Loucy (cell line): ENCODE measurements around the gene OR2W1.

ENCODE experiments used
- H2AFZ ChIP-seq: fragments of 200-600 bp; sonication (generic); 2 replicates; pipeline ENCODE4 v1.6.0; 2016; ENCODE audit warnings: antibody characterized with exemption, mild to moderate bottlenecking, low read length, moderate library complexity
- H3F3A ChIP-seq: fragments of 200-600 bp; 2 replicates; pipeline ENCODE4 v1.6.0; 2016; ENCODE audit warnings: antibody characterized with exemption, low read depth, mild to moderate bottlenecking
- H3K27me3 ChIP-seq: fragments of 200-600 bp; sonication (generic); 2 replicates; pipeline ENCODE4 v1.6.1; 2014; ENCODE audit warnings: low read length, mild to moderate bottlenecking; ENCODE audit not compliant: insufficient read depth, poor library complexity, severe bottlenecking
- H3K36me3 ChIP-seq: fragments of 200-600 bp; sonication (generic); 2 replicates; pipeline ENCODE4 v1.6.1; 2016; ENCODE audit warnings: low read length; ENCODE audit not compliant: insufficient read depth
- H3K4me1 ChIP-seq: fragments of 200-600 bp; sonication (generic); 2 replicates; pipeline ENCODE4 v1.5.1; 2014; ENCODE audit warnings: low read length, mild to moderate bottlenecking; ENCODE audit not compliant: insufficient read depth, poor library complexity, severe bottlenecking
- H3K4me2 ChIP-seq: fragments of 200-600 bp; sonication (generic); 2 replicates; pipeline ENCODE4 v1.6.0; 2014; ENCODE audit warnings: antibody characterized with exemption, low read length, low read depth, mild to moderate bottlenecking; ENCODE audit not compliant: poor library complexity, severe bottlenecking
- H3K4me3 ChIP-seq: fragments of 200-600 bp; sonication (generic); 2 replicates; pipeline ENCODE4 v1.5.1; 2014; ENCODE audit warnings: low read length, mild to moderate bottlenecking, mixed read lengths; ENCODE audit not compliant: poor library complexity, severe bottlenecking
- H3K79me2 ChIP-seq: fragments of 200-600 bp; sonication (generic); 2 replicates; pipeline ENCODE4 v1.6.1; 2014; ENCODE audit warnings: low read length; ENCODE audit not compliant: insufficient read depth
- H3K9ac ChIP-seq: fragments of 200-600 bp; sonication (generic); 2 replicates; pipeline ENCODE4 v1.6.0; 2014; ENCODE audit warnings: mild to moderate bottlenecking, low read depth, low read length, moderate library complexity; ENCODE audit not compliant: poor library complexity, severe bottlenecking
- H3K9me2 ChIP-seq: fragments of 200-600 bp; sonication (generic); replicated peaks from 2 replicates; pipeline ENCODE4 v1.6.1; 2016; ENCODE audit warnings: low read depth, low read length, mixed read lengths
- H3K9me3 ChIP-seq: fragments of 200-600 bp; sonication (generic); 2 replicates; pipeline ENCODE4 v1.6.1; 2014; ENCODE audit warnings: mild to moderate bottlenecking, antibody characterized with exemption, low read length, low read depth; ENCODE audit not compliant: insufficient read depth
- H4K20me1 ChIP-seq: fragments of 200-600 bp; sonication (generic); 2 replicates; pipeline ENCODE4 v1.6.0; 2014; ENCODE audit warnings: antibody characterized with exemption, low read length, mild to moderate bottlenecking; ENCODE audit not compliant: insufficient read depth, poor library complexity, severe bottlenecking
- EZH2phosphoT487 ChIP-seq: fragments of 200-600 bp; IDR thresholded peaks from 2 replicates; pipeline ENCODE4 v1.6.1; 2018; ENCODE audit warnings: antibody characterized with exemption, mild to moderate bottlenecking, moderate library complexity, borderline replicate concordance
- TF ChIP-seq, protein P1 (sequence below): fragments of 200-600 bp; sonication (generic); conservative IDR thresholded peaks from 2 replicates; pipeline ENCODE4 v1.5.1; 2014; ENCODE audit warnings: mild to moderate bottlenecking, antibody characterized with exemption, low read length

The OR2W1 gene

DNA sequence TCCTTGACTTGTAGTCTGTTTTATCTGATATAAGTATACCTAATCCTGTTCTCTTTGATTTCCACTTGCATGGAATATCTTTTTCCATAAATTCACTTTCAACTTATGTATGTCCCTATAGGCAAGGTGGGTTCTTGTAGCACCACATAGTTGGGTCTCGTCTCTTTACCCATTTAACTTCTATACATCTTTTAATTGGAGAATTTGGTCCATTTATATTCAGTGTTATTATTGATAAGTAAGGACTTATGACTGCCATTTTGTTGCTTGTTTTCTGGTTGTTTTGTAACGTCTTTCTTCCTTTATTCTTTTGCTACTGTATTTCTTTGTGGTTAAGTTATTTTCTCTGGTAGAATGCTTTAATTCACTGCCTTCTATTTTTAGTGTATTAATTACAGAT, 25.3 kb downstream of the OR2W1 start:
- Histone ChIP-seq H3K79me2 (no peaks in the 10 kb centered on the region), H3K9me3 (no peaks in the 10 kb centered on the region), H3K36me3 (no peaks in the 10 kb centered on the region), H3K4me3 (no peak overlapping the region), H3F3A (no peaks in the 10 kb centered on the region), H3K9ac (no peak overlapping the region), H4K20me1 (no peaks in the 10 kb centered on the region), H3K4me1 (no peaks in the 10 kb centered on the region), H3K27me3 (no peaks in the 10 kb centered on the region), H2AFZ (no peak overlapping the region), H3K9me2 (no peaks in the 10 kb centered on the region), H3K4me2 (no peak overlapping the region)
- no peak for TF ChIP-seq EZH2phosphoT487
- TF ChIP-seq, protein P1, sequence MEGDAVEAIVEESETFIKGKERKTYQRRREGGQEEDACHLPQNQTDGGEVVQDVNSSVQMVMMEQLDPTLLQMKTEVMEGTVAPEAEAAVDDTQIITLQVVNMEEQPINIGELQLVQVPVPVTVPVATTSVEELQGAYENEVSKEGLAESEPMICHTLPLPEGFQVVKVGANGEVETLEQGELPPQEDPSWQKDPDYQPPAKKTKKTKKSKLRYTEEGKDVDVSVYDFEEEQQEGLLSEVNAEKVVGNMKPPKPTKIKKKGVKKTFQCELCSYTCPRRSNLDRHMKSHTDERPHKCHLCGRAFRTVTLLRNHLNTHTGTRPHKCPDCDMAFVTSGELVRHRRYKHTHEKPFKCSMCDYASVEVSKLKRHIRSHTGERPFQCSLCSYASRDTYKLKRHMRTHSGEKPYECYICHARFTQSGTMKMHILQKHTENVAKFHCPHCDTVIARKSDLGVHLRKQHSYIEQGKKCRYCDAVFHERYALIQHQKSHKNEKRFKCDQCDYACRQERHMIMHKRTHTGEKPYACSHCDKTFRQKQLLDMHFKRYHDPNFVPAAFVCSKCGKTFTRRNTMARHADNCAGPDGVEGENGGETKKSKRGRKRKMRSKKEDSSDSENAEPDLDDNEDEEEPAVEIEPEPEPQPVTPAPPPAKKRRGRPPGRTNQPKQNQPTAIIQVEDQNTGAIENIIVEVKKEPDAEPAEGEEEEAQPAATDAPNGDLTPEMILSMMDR = no peak

DNA sequence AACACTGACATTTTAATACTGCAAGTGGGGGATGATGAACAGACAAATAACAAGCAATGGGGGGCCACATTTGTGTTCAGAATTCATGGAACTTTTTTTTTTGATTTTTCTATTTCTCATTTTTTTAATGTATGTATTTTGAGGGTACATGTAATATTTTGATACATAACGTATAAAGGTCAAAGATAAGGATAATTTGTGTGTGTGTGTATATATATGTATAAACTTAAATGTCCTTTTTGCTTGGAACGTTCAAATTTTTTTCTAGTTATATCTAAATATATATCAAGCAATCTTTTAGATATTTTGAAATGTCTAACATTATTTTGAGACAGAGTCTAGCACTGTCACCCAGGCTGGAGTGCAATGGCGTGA, 27.6 kb downstream of the OR2W1 start:
- no peaks in the 10 kb centered on the region for H4K20me1 ChIP-seq
- H3K9ac ChIP-seq = no peak overlapping the region
- no peaks in the 10 kb centered on the region for H3K36me3 ChIP-seq
- no peaks in the 10 kb centered on the region for H3K9me3 ChIP-seq
- no peaks in the 10 kb centered on the region for H3K27me3 ChIP-seq
- H3K4me1 ChIP-seq = no peaks in the 10 kb centered on the region
- H3K4me3 ChIP-seq = no peak overlapping the region
- H3K79me2 ChIP-seq = no peaks in the 10 kb centered on the region
- no peak overlapping the region for H3K4me2 ChIP-seq
- H3F3A ChIP-seq = no peaks in the 10 kb centered on the region
- no peak overlapping the region for H2AFZ ChIP-seq
- TF ChIP-seq, protein P1 = no peak
- no peak for TF ChIP-seq EZH2phosphoT487
- H3K9me2 ChIP-seq = no peaks in the 10 kb centered on the region

DNA sequence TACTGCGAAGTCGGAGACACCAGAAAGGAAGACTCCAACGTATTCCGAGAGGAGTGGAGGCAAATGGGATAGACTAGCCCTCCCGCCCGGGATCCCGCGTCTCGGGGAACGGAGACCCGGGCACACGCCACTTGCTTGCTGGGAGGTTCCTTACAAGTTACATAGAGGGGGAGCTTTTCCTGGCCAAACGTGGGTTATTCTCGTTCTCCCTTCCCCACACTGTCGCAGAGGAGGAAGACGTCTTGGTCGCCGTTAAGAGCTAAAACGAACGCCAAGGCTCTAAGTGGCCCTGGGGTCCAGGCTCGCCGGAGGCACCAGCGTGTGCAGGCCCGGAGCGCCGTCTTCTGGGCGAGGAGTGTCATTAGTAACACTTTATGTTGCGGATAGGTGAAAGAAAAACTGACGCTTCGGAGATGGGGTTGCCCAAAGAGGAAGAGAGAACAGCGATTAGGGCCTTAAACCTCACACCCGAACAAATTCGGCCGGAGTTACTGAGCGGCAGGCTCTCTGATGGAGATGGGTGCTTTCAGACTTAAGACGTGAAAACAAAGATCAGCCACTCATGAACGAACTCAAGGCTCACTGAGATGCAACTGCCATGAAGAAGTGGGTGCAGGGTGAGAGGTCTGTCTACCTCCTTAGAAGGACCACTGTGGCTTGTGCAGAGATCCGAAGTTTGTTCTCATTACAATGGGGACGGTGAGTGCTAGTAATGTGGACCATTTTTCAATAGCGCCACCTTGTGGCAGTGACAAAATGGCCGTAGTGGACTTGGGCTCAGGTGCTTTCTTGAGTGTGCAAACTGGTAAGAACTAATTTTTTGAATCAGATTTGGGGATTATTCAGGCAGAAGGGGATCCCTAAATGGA, 28.2 kb downstream of the OR2W1 start:
- TF ChIP-seq, protein P1 = peak; percentile 95
- TF ChIP-seq EZH2phosphoT487 = no peak
- Histone ChIP-seq H3K9me3 (no peaks in the 10 kb centered on the region), H4K20me1 (no peaks in the 10 kb centered on the region), H3K9ac (no peak overlapping the region), H3K36me3 (no peaks in the 10 kb centered on the region), H3F3A (no peaks in the 10 kb centered on the region), H3K4me2 (no peak overlapping the region), H3K79me2 (no peaks in the 10 kb centered on the region), H3K4me1 (no peaks in the 10 kb centered on the region), H3K9me2 (no peaks in the 10 kb centered on the region), H2AFZ (no peak overlapping the region), H3K4me3 (no peak overlapping the region), H3K27me3 (no peaks in the 10 kb centered on the region)
